GM23338 (cell line): ENCODE measurements around the gene AFF3. TPM values are rescaled to one million over a fixed set of nuclear protein-coding genes. Genes with fewer than 3 reads are reported as not detected.

Experiments
- ATAC-seq: fragments of 200-7000 bp; cut with Tn5 transposase; 3 replicates; pipeline ENCODE4 v1.9.1; 2020
- DNase-seq: peaks from one replicate; pipeline ENCODE4 v3.0.0-alpha.2; 2015; ENCODE audit warnings: low spot score
- H2AFZ ChIP-seq: fragments of 200-600 bp; sonication (generic); 2 replicates; pipeline ENCODE4 v1.8.0; 2016; ENCODE audit warnings: antibody characterized with exemption, mild to moderate bottlenecking, moderate library complexity
- H3F3A ChIP-seq: fragments of 200-600 bp; sonication (generic); replicated peaks from 2 replicates; pipeline ENCODE4 v1.8.0; 2017; ENCODE audit warnings: antibody characterized with exemption, mixed run types, low read depth
- H3K27ac ChIP-seq: fragments of 200-600 bp; sonication (generic); 2 replicates; pipeline ENCODE4 v1.6.1; 2016; ENCODE audit warnings: low read depth
- H3K27me3 ChIP-seq: fragments of 200-600 bp; sonication (generic); 2 replicates; pipeline ENCODE4 v1.8.0; 2016; ENCODE audit warnings: mild to moderate bottlenecking, mixed run types, moderate library complexity; ENCODE audit not compliant: insufficient read depth
- H3K36me3 ChIP-seq: fragments of 200-600 bp; sonication (generic); 2 replicates; pipeline ENCODE4 v1.8.0; 2016; ENCODE audit warnings: mild to moderate bottlenecking; ENCODE audit not compliant: insufficient read depth
- H3K4me1 ChIP-seq: fragments of 200-600 bp; sonication (generic); 2 replicates; pipeline ENCODE4 v1.8.0; 2016; ENCODE audit warnings: mild to moderate bottlenecking, moderate library complexity; ENCODE audit not compliant: insufficient read depth
- H3K4me2 ChIP-seq: fragments of 200-600 bp; sonication (generic); 2 replicates; pipeline ENCODE4 v1.7.1; 2017; ENCODE audit warnings: mixed run types
- H3K4me3 ChIP-seq: fragments of 200-600 bp; sonication (generic); 2 replicates; pipeline ENCODE4 v1.6.1; 2016; ENCODE audit warnings: mixed run types
- H3K79me2 ChIP-seq: fragments of 200-600 bp; sonication (generic); replicated peaks from 2 replicates; pipeline ENCODE4 v1.8.0; 2017; ENCODE audit warnings: mild to moderate bottlenecking; ENCODE audit not compliant: insufficient read depth
- H3K9me2 ChIP-seq: fragments of 200-600 bp; sonication (generic); 2 replicates; pipeline ENCODE4 v1.8.0; 2017; ENCODE audit not compliant: insufficient read depth
- H4K20me1 ChIP-seq: fragments of 200-600 bp; sonication (generic); replicated peaks from 2 replicates; pipeline ENCODE4 v1.8.0; 2017; ENCODE audit warnings: mild to moderate bottlenecking; ENCODE audit not compliant: insufficient read depth
- H3K27ac Mint-ChIP-seq: 2 replicates; pipeline ENCODE4 v1.8.0; 2020; ENCODE audit warnings: inconsistent platforms, mild to moderate bottlenecking, moderate library complexity, mixed read lengths
- H3K27me3 Mint-ChIP-seq: 3 replicates; pipeline ENCODE4 v1.8.0; 2022; ENCODE audit warnings: low read depth, mild to moderate bottlenecking, moderate library complexity, mixed read lengths, inconsistent platforms; ENCODE audit not compliant: insufficient read depth, poor library complexity
- H3K36me3 Mint-ChIP-seq: 3 replicates; pipeline ENCODE4 v1.8.0; 2021; ENCODE audit warnings: low read depth, mild to moderate bottlenecking, inconsistent platforms, moderate library complexity, mixed read lengths
- H3K4me1 Mint-ChIP-seq: 3 replicates; pipeline ENCODE4 v1.8.0; 2020; ENCODE audit warnings: mild to moderate bottlenecking, inconsistent platforms, mixed read lengths
- H3K4me3 Mint-ChIP-seq: 3 replicates; pipeline ENCODE4 v1.8.0; 2021; ENCODE audit warnings: moderate library complexity, mild to moderate bottlenecking, inconsistent platforms, mixed read lengths
- H3K9me3 Mint-ChIP-seq: 3 replicates; pipeline ENCODE4 v1.8.0; 2020; ENCODE audit warnings: moderate library complexity, mild to moderate bottlenecking, inconsistent platforms, mixed read lengths
- CREB1 ChIP-seq: fragments of 250-450 bp; sonication (Bioruptor Pico); IDR thresholded peaks from 2 replicates; pipeline ENCODE4 v1.5.0; 2020; ENCODE audit warnings: low read depth, mild to moderate bottlenecking, moderate library complexity
- EZH2 ChIP-seq: fragments of 200-600 bp; sonication (generic); IDR thresholded peaks from one replicate; pipeline ENCODE4 v1.8.0; 2017; ENCODE audit warnings: antibody characterized with exemption, mild to moderate bottlenecking, low read depth; ENCODE audit not compliant: unreplicated experiment
- JUNB ChIP-seq: IDR thresholded peaks from one replicate; pipeline ENCODE4 v1.6.1; 2016; ENCODE audit warnings: antibody characterized with exemption; ENCODE audit not compliant: unreplicated experiment
- NANOG ChIP-seq: IDR thresholded peaks from 2 replicates; pipeline ENCODE4 v1.6.1; 2016; ENCODE audit warnings: antibody characterized with exemption, borderline replicate concordance
- POLR2AphosphoS5 ChIP-seq: IDR thresholded peaks from 2 replicates; pipeline ENCODE4 v1.6.1; 2016; ENCODE audit warnings: antibody characterized with exemption, low read depth
- STAT1 ChIP-seq: IDR thresholded peaks from one replicate; pipeline ENCODE4 v1.6.1; 2016; ENCODE audit warnings: antibody characterized with exemption; ENCODE audit not compliant: unreplicated experiment
- ZNF114 ChIP-seq: fragments of 250-450 bp; sonication (Bioruptor Pico); IDR thresholded peaks from 2 replicates; pipeline ENCODE4 v1.5.0; 2020; ENCODE audit warnings: mild to moderate bottlenecking, moderate library complexity
- ZNF331 ChIP-seq: fragments of 250-450 bp; sonication (Bioruptor Pico); IDR thresholded peaks from 2 replicates; pipeline ENCODE4 v1.5.0; 2020; ENCODE audit warnings: low read depth, mild to moderate bottlenecking, moderate library complexity
- polyA plus RNA-seq: library from polyadenylated mRNA; unstranded; fragments of >200 nt; fragmentation: Nextera tagmentation; extraction: Ambion mirVana; gene quantifications from 2 replicates; pipeline ENCODE4 v1.2.1, GENCODE V29; 2016
- total RNA-seq: library from RNA; depleted of rRNA; stranded (reverse); fragments of >200 nt; shearing (Covaris generic); gene quantifications from 2 replicates; pipeline ENCODE4 v1.2.3, GENCODE V29; 2014
- TF ChIP-seq, protein P1 (sequence below): IDR thresholded peaks from one replicate; pipeline ENCODE4 v1.6.1; 2018; ENCODE audit warnings: antibody characterized with exemption; ENCODE audit not compliant: unreplicated experiment
- TF ChIP-seq, protein P2 (sequence below): fragments of 250-450 bp; sonication (Bioruptor Pico); IDR thresholded peaks from 2 replicates; pipeline ENCODE4 v1.5.0; 2020; ENCODE audit warnings: mild to moderate bottlenecking, moderate library complexity
- TF ChIP-seq, protein P3 (sequence below), 2 experiments: fragments of 200-600 bp in 1 of 2; sonication (generic) in 1 of 2; conservative IDR thresholded peaks; 2 replicates each; pipeline versions ENCODE4 v1.5.1 to v1.6.1; 2016 to 2017; ENCODE audit warnings: antibody characterized with exemption in 2 of 2, low read depth in 2 of 2, mild to moderate bottlenecking in 2 of 2, moderate library complexity in 1 of 2
- TF ChIP-seq, protein P4 (sequence below): IDR thresholded peaks from 2 replicates; pipeline ENCODE4 v1.6.1; 2016; ENCODE audit warnings: antibody characterized with exemption

Gene AFF3
- total and polyA plus RNA-seq, 2 experiments from 2014 or later, result 0.73 to 1.4 TPM

DNA sequence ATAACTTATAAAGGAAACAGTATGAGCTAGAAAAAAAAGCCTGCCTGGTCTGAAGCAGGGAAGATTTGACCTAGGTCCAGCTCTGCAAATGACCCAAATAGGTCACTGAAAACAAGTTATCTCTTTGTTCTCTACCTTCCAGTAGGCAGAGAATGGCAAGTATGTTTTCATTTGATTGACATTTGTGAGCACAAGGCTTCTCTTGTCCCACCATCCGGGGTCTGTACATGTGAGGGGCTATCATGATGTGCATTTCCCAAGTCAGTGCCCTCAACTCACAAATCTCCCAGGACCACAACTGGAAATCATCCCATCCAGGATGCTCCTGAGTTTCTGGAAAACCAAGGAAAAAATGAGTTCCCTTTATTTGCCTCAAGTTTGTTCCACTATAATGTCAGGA is 309.5 kb downstream of the AFF3 start:
- H3K36me3 ChIP-seq, result no peaks in the 10 kb centered on the region
- DNase-seq (no peak), ATAC-seq (no peak)
- H3K4me1 Mint-ChIP-seq, result no peaks in the 10 kb centered on the region
- H3K27ac ChIP-seq, result no peak overlapping the region
- no peaks in the 10 kb centered on the region for H4K20me1 ChIP-seq
- no peaks in the 10 kb centered on the region for H3K36me3 Mint-ChIP-seq
- no peak overlapping the region for H3K4me3 Mint-ChIP-seq
- H3K4me2 ChIP-seq, result no peak overlapping the region
- H3K4me1 ChIP-seq, result no peaks in the 10 kb centered on the region
- no peaks in the 10 kb centered on the region for H3K79me2 ChIP-seq
- no peak overlapping the region for H3K4me3 ChIP-seq
- TF ChIP-seq NANOG (no peak), JUNB (no peak), POLR2AphosphoS5 (no peak), EZH2 (no peak), ZNF114 (no peak), ZNF331 (CRISPR knock-in tag) (no peak), STAT1 (no peak), CREB1 (CRISPR knock-in tag) (no peak)
- TF ChIP-seq, protein P1, sequence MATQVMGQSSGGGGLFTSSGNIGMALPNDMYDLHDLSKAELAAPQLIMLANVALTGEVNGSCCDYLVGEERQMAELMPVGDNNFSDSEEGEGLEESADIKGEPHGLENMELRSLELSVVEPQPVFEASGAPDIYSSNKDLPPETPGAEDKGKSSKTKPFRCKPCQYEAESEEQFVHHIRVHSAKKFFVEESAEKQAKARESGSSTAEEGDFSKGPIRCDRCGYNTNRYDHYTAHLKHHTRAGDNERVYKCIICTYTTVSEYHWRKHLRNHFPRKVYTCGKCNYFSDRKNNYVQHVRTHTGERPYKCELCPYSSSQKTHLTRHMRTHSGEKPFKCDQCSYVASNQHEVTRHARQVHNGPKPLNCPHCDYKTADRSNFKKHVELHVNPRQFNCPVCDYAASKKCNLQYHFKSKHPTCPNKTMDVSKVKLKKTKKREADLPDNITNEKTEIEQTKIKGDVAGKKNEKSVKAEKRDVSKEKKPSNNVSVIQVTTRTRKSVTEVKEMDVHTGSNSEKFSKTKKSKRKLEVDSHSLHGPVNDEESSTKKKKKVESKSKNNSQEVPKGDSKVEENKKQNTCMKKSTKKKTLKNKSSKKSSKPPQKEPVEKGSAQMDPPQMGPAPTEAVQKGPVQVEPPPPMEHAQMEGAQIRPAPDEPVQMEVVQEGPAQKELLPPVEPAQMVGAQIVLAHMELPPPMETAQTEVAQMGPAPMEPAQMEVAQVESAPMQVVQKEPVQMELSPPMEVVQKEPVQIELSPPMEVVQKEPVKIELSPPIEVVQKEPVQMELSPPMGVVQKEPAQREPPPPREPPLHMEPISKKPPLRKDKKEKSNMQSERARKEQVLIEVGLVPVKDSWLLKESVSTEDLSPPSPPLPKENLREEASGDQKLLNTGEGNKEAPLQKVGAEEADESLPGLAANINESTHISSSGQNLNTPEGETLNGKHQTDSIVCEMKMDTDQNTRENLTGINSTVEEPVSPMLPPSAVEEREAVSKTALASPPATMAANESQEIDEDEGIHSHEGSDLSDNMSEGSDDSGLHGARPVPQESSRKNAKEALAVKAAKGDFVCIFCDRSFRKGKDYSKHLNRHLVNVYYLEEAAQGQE, result no peak
- TF ChIP-seq, protein P2, sequence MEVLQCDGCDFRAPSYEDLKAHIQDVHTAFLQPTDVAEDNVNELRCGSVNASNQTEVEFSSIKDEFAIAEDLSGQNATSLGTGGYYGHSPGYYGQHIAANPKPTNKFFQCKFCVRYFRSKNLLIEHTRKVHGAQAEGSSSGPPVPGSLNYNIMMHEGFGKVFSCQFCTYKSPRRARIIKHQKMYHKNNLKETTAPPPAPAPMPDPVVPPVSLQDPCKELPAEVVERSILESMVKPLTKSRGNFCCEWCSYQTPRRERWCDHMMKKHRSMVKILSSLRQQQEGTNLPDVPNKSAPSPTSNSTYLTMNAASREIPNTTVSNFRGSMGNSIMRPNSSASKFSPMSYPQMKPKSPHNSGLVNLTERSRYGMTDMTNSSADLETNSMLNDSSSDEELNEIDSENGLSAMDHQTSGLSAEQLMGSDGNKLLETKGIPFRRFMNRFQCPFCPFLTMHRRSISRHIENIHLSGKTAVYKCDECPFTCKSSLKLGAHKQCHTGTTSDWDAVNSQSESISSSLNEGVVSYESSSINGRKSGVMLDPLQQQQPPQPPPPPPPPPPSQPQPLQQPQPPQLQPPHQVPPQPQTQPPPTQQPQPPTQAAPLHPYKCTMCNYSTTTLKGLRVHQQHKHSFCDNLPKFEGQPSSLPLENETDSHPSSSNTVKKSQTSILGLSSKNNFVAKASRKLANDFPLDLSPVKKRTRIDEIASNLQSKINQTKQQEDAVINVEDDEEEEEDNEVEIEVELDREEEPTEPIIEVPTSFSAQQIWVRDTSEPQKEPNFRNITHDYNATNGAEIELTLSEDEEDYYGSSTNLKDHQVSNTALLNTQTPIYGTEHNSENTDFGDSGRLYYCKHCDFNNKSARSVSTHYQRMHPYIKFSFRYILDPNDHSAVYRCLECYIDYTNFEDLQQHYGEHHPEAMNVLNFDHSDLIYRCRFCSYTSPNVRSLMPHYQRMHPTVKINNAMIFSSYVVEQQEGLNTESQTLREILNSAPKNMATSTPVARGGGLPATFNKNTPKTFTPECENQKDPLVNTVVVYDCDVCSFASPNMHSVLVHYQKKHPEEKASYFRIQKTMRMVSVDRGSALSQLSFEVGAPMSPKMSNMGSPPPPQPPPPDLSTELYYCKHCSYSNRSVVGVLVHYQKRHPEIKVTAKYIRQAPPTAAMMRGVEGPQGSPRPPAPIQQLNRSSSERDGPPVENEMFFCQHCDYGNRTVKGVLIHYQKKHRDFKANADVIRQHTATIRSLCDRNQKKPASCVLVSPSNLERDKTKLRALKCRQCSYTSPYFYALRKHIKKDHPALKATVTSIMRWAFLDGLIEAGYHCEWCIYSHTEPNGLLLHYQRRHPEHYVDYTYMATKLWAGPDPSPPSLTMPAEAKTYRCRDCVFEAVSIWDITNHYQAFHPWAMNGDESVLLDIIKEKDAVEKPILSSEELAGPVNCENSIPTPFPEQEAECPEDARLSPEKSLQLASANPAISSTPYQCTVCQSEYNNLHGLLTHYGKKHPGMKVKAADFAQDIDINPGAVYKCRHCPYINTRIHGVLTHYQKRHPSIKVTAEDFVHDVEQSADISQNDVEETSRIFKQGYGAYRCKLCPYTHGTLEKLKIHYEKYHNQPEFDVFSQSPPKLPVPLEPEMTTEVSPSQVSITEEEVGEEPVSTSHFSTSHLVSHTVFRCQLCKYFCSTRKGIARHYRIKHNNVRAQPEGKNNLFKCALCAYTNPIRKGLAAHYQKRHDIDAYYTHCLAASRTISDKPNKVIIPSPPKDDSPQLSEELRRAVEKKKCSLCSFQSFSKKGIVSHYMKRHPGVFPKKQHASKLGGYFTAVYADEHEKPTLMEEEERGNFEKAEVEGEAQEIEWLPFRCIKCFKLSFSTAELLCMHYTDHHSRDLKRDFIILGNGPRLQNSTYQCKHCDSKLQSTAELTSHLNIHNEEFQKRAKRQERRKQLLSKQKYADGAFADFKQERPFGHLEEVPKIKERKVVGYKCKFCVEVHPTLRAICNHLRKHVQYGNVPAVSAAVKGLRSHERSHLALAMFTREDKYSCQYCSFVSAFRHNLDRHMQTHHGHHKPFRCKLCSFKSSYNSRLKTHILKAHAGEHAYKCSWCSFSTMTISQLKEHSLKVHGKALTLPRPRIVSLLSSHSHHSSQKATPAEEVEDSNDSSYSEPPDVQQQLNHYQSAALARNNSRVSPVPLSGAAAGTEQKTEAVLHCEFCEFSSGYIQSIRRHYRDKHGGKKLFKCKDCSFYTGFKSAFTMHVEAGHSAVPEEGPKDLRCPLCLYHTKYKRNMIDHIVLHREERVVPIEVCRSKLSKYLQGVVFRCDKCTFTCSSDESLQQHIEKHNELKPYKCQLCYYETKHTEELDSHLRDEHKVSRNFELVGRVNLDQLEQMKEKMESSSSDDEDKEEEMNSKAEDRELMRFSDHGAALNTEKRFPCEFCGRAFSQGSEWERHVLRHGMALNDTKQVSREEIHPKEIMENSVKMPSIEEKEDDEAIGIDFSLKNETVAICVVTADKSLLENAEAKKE (CRISPR knock-in tag), result no peak
- TF ChIP-seq, protein P3, sequence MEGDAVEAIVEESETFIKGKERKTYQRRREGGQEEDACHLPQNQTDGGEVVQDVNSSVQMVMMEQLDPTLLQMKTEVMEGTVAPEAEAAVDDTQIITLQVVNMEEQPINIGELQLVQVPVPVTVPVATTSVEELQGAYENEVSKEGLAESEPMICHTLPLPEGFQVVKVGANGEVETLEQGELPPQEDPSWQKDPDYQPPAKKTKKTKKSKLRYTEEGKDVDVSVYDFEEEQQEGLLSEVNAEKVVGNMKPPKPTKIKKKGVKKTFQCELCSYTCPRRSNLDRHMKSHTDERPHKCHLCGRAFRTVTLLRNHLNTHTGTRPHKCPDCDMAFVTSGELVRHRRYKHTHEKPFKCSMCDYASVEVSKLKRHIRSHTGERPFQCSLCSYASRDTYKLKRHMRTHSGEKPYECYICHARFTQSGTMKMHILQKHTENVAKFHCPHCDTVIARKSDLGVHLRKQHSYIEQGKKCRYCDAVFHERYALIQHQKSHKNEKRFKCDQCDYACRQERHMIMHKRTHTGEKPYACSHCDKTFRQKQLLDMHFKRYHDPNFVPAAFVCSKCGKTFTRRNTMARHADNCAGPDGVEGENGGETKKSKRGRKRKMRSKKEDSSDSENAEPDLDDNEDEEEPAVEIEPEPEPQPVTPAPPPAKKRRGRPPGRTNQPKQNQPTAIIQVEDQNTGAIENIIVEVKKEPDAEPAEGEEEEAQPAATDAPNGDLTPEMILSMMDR (conservative IDR thresholded peaks at IDR 0.05; ENCODE audit: low read depth in 2 of 2), result no peak
- TF ChIP-seq, protein P4, sequence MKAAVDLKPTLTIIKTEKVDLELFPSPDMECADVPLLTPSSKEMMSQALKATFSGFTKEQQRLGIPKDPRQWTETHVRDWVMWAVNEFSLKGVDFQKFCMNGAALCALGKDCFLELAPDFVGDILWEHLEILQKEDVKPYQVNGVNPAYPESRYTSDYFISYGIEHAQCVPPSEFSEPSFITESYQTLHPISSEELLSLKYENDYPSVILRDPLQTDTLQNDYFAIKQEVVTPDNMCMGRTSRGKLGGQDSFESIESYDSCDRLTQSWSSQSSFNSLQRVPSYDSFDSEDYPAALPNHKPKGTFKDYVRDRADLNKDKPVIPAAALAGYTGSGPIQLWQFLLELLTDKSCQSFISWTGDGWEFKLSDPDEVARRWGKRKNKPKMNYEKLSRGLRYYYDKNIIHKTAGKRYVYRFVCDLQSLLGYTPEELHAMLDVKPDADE, result no peak
- no peaks in the 10 kb centered on the region for H3K9me3 Mint-ChIP-seq
- no peaks in the 10 kb centered on the region for H3K9me2 ChIP-seq
- H3F3A ChIP-seq, result no peaks in the 10 kb centered on the region
- no peak overlapping the region for H2AFZ ChIP-seq
- no peaks in the 10 kb centered on the region for H3K27me3 ChIP-seq
- H3K27ac Mint-ChIP-seq, result no peak overlapping the region
- no peaks in the 10 kb centered on the region for H3K27me3 Mint-ChIP-seq
